Hepatocyte (in vitro differentiated cells): ENCODE data around the gene GTF3C1. TPM values are rescaled to one million over a fixed set of nuclear protein-coding genes. Genes with fewer than 3 reads are reported as not detected.

Experiments used
- DNase-seq: peaks from one replicate; pipeline ENCODE4 v3.0.0-alpha.2; 2016; ENCODE audit warnings: low spot score
- H2AFZ ChIP-seq: fragments of 200-600 bp; sonication (generic); 2 replicates; pipeline ENCODE4 v1.6.0; 2016; ENCODE audit warnings: antibody characterized with exemption, mild to moderate bottlenecking
- H3K27ac ChIP-seq: fragments of 200-600 bp; sonication (generic); 2 replicates; pipeline ENCODE4 v1.5.1; 2016; ENCODE audit warnings: mild to moderate bottlenecking
- H3K27me3 ChIP-seq: fragments of 200-600 bp; sonication (generic); 2 replicates; pipeline ENCODE4 v1.6.1; 2016
- H3K36me3 ChIP-seq: fragments of 200-600 bp; sonication (generic); replicated peaks from 2 replicates; pipeline ENCODE4 v1.5.1; 2016; ENCODE audit warnings: low read depth; ENCODE audit not compliant: insufficient read depth
- H3K4me1 ChIP-seq: fragments of 200-600 bp; sonication (generic); 2 replicates; pipeline ENCODE4 v1.5.1; 2016; ENCODE audit warnings: mild to moderate bottlenecking, moderate library complexity; ENCODE audit not compliant: insufficient read depth
- H3K4me2 ChIP-seq: fragments of 200-600 bp; sonication (generic); 2 replicates; pipeline ENCODE4 v1.6.0; 2016
- H3K4me3 ChIP-seq: fragments of 200-600 bp; sonication (generic); 2 replicates; pipeline ENCODE4 v1.5.1; 2016; ENCODE audit warnings: mild to moderate bottlenecking
- H3K79me2 ChIP-seq: fragments of 200-600 bp; sonication (generic); 2 replicates; pipeline ENCODE4 v1.6.0; 2017; ENCODE audit warnings: mild to moderate bottlenecking
- H3K9me2 ChIP-seq: fragments of 200-600 bp; sonication (generic); replicated peaks from 2 replicates; pipeline ENCODE4 v1.6.0; 2017; ENCODE audit warnings: mild to moderate bottlenecking; ENCODE audit not compliant: insufficient read depth
- H3K9me3 ChIP-seq: fragments of 200-600 bp; sonication (generic); 2 replicates; pipeline ENCODE4 v1.5.1; 2016; ENCODE audit warnings: low read depth, mild to moderate bottlenecking
- H4K20me1 ChIP-seq: fragments of 200-600 bp; sonication (generic); 2 replicates; pipeline ENCODE4 v1.6.0; 2016; ENCODE audit warnings: mild to moderate bottlenecking; ENCODE audit not compliant: insufficient read depth, poor library complexity, severe bottlenecking
- CTCF ChIP-seq: fragments of 200-600 bp; sonication (generic); IDR thresholded peaks from 2 replicates; pipeline ENCODE4 v1.5.1; 2016; ENCODE audit warnings: antibody characterized with exemption, mild to moderate bottlenecking; ENCODE audit not compliant: poor library complexity
- EZH2 ChIP-seq: fragments of 200-600 bp; sonication (generic); IDR thresholded peaks from 2 replicates; pipeline ENCODE4 v1.6.1; 2016; ENCODE audit warnings: antibody characterized with exemption, mild to moderate bottlenecking, borderline replicate concordance
- EZH2phosphoT487 ChIP-seq: fragments of 200-600 bp; sonication (generic); IDR thresholded peaks from one replicate; pipeline ENCODE4 v1.6.1; 2018; ENCODE audit warnings: antibody characterized with exemption, mild to moderate bottlenecking, low read depth, moderate library complexity; ENCODE audit not compliant: unreplicated experiment, severe bottlenecking
- WGBS: methylation state at CpG from one replicate; pipeline ENCODE4 v1.1.6; 2016; ENCODE audit warnings: low lambda C conversion rate; ENCODE audit errors: missing lambda C conversion rate; 5-methylcytosine and 5-hydroxymethylcytosine counted together
- polyA plus RNA-seq: library from polyadenylated mRNA; unstranded; fragments of >200 nt; fragmentation: Nextera tagmentation; extraction: Ambion mirVana; gene quantifications from 2 replicates; pipeline ENCODE4 v1.2.1, GENCODE V29; 2016
- total RNA-seq: library from RNA; depleted of rRNA; stranded (reverse); fragments of >200 nt; gene quantifications from 2 replicates; pipeline ENCODE4 v1.2.3, GENCODE V29; 2014

Gene GTF3C1
- total and polyA plus RNA-seq, 2 experiments from 2014 or later = 41.5 to 59.6 TPM

GRCh38 chr16:27476240-27476639 lies 73.5 kb downstream of the GTF3C1 start:
- H3K36me3 ChIP-seq = no peaks in the 10 kb centered on the region
- WGBS = 98% methylated on average over 9 of the region's 9 CpGs
- no peak overlapping the region for H3K4me2 ChIP-seq

GRCh38 chr16:27475561-27475960 lies 74.2 kb downstream of the GTF3C1 start:
- DNase-seq = no peak
- Histone ChIP-seq H3K36me3 (no peaks in the 10 kb centered on the region), H3K27ac (no peak overlapping the region), H3K9me3 (no peaks in the 10 kb centered on the region), H4K20me1 (no peaks in the 10 kb centered on the region), H3K4me1 (no peaks in the 10 kb centered on the region), H3K4me3 (no peak overlapping the region), H3K79me2 (no peaks in the 10 kb centered on the region), H3K4me2 (no peak overlapping the region), H3K9me2 (no peaks in the 10 kb centered on the region), H2AFZ (no peak overlapping the region), H3K27me3 (no peaks in the 10 kb centered on the region)
- WGBS = 78% methylated on average over 9 of the region's 9 CpGs
- no peak for TF ChIP-seq CTCF

More at GRCh38 chr16:27476240-27476639, 73.5 kb downstream of the GTF3C1 start:
- no peak for DNase-seq
- H3K4me1 ChIP-seq = no peaks in the 10 kb centered on the region
- TF ChIP-seq EZH2 (no peak), EZH2phosphoT487 (no peak), CTCF (no peak)
- no peaks in the 10 kb centered on the region for H3K27me3 ChIP-seq
- H3K27ac ChIP-seq = no peak overlapping the region
- H3K4me3 ChIP-seq = no peak overlapping the region
- no peaks in the 10 kb centered on the region for H3K79me2 ChIP-seq
- H3K9me3 ChIP-seq = no peaks in the 10 kb centered on the region
- no peak overlapping the region for H2AFZ ChIP-seq
- H4K20me1 ChIP-seq = no peaks in the 10 kb centered on the region
- no peaks in the 10 kb centered on the region for H3K9me2 ChIP-seq

GRCh38 chr16:27474921-27475320 lies 74.8 kb downstream of the GTF3C1 start:
- Histone ChIP-seq H3K9me2 (no peaks in the 10 kb centered on the region), H3K4me2 (no peak overlapping the region), H4K20me1 (no peaks in the 10 kb centered on the region), H3K4me1 (no peaks in the 10 kb centered on the region), H3K36me3 (no peaks in the 10 kb centered on the region), H3K4me3 (no peak overlapping the region), H3K27me3 (no peaks in the 10 kb centered on the region), H2AFZ (no peak overlapping the region), H3K27ac (no peak overlapping the region), H3K9me3 (no peaks in the 10 kb centered on the region), H3K79me2 (no peaks in the 10 kb centered on the region)
- TF ChIP-seq EZH2phosphoT487 (no peak), CTCF (no peak), EZH2 (no peak)
- 95% methylated on average over 9 of the region's 9 CpGs for WGBS
- no peak for DNase-seq

- no peak overlapping the region for H3K27ac ChIP-seq
- H4K20me1 ChIP-seq = no peaks in the 10 kb centered on the region
- TF ChIP-seq EZH2phosphoT487 (no peak), CTCF (no peak), EZH2 (no peak)
- H3K4me3 ChIP-seq = no peak overlapping the region
- no peaks in the 10 kb centered on the region for H3K9me2 ChIP-seq
- no peaks in the 10 kb centered on the region for H3K36me3 ChIP-seq
- no peaks in the 10 kb centered on the region for H3K27me3 ChIP-seq
- no peaks in the 10 kb centered on the region for H3K9me3 ChIP-seq
- no peak for DNase-seq
- 96% methylated on average over 9 of the region's 9 CpGs for WGBS
- no peak overlapping the region for H3K4me2 ChIP-seq
- H3K4me1 ChIP-seq = no peaks in the 10 kb centered on the region
- no peak overlapping the region for H2AFZ ChIP-seq
- H3K79me2 ChIP-seq = no peaks in the 10 kb centered on the region
Measured at GRCh38 chr16:27474041-27474440, 75.7 kb downstream of the GTF3C1 start.
